ENCODE data around the gene NRXN2.
"Not testable (repeated sequence)": the region's sequence is repeated elsewhere in the genome, so short reads cannot be mapped to it uniquely, and the experiment has no call there.

The NRXN2 gene

DNA sequence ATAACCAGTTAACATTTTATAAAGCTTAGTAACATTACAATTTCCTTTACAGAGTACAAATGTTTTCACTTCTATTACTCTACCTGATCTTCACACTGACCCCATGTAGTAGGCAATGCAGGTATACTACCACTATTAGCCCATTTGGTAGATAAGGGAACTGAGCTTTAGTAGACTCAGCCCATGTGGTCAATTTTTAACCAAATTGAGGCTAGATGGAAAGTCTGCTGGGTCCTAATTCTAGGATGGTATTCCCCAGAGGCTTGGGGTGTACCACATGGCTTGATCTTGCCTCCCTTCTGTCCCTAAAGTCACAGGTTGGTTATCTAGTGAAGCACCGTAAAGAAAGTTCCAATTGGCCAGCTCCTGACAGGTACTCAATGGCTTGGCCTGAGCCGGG lies 48.2 kb downstream of the NRXN2 start:
- no peak for DNase-seq (ENCODE audit: low spot score)

DNA sequence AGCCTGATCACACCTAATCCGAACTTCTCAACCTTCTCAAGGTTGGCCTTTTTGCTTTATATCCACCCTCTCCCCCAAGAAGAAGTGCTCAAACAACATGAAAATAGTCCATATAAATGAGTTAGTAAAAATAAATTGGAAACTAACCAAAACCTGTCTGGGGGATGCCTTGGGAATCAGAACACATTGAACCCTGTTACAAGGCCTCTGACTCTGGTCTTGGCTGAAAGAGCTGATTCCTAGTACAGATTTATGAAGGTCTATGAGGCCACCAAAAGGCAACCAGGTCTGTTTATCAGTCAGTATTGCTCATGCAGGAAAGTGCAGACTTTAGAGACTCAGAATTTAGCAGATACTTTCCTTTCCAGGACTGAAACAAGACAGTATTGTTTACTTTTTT lies 49.7 kb downstream of the NRXN2 start:
- no peak for DNase-seq (ENCODE audit: low spot score)

DNA sequence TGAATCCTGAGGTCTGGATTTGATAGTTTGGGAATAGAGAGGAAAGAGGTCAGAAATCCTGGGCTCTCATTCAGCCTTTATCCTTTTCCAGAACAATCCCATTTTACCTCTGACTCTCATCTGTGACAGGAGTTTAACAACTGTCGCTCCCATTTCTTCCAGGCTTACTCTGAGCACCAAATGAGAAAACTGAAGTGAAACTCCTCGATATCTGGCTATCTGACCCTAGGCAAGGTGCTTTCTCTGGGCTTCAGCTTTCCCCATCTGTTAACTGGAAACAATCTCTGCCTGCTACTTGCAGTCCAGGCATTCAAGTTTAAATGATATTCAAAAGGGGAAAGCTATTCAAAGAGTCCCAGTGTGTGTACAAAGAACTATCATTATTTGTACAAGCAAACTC lies 50.1 kb downstream of the NRXN2 start:
- no peak for DNase-seq (ENCODE audit: low spot score)

DNA sequence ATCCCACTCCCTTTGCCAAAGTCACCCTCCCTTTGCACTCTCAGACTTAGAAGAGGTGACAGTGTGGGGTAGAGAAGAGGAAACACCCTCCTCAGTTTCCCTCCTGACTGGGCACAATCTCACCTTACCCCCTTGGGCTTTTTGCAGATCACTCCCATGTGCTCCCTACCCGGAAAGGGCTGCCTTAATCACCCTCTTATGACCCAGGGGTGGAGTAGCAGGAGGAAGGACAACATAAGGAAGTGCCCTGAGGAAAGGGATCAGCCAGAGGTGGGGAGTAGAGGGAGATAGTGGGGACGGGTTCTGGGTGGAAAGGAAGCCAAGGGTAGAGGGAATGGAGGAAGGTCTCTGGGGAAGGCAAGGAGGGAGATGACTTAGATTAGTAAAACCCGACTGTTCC lies 52.0 kb downstream of the NRXN2 start:
- DNase-seq (ENCODE audit: low spot score), result no peak

DNA sequence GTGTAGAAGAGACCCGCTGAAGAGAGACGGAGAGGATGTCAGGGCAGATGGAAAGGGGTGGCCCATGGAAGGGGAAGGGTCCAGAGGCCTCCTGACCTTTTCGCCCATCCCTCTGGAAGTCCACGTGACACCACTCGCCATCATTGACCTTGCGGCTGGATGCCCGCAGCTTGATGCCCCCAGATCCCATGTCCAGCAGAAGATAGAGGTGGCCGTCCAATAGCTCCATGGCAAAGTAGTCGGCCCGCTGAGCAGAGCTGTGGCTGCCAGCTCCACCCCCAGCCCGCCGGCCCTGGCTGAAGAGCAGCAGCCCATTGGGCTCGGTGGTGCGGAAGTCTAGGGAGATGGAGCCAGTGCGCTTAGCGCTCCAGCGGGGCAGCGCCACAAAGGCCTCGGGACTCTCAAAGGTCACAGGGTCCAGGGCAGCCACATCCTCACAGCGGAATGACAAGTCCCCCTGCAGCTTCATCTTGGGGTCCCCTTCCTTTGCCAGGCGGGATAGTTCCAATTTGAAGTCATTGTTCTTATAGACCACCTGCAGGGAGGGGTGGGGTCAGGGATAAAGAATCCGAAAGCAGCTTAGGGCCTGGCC lies 55.7 kb downstream of the NRXN2 start:
- no peak for DNase-seq (ENCODE audit: low spot score)

DNA sequence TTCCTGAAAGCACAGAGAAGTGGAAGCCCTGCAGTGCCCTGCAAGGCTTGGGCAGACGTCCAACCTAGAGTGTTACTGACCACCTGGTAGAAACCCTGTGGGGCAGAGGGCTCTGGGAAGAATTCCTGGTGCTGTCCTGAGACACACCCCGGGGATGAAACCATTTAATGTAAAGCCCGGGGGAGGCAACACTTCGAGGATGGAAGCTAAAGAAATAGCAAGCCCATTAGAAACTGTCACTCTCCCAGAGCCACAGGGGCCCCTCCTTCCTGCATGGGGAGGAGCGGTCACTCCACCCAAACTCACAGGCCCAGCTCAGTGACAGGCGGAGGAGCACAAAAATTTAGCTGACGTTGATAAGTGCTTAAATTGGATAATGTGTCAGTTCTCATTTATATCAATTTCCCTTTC lies 57.6 kb downstream of the NRXN2 start:
- DNase-seq (ENCODE audit: low spot score), result no peak

DNA sequence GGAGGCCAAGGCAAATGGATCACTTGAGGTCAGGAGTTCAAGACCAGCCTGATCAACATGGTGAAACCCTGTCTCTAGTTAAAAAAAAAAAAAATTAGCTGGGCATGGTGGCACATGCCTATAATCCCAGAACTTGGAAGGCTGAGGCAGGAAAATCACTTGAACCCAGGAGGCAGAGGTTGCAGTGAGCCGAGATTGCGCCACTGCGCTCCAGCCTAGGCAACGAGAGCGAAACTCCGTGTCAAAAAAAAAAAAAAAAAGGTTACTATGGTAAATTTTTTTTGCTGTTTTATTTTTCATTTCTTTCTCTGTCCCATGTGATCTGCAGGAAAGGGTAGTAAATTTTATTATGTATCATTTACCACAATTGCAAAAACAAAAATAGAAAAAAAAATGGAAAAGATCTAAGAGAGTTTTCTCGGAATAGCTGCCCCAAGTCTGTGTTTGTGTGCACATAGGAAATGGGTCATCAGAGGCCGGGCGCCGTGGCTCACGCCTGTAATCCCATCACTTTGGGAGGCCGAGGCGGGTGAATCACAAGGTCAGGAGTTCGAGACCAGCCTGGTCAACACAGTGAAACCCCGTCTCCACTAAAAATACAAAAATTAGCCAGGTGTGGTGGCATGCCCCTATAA lies 58.6 kb downstream of the NRXN2 start:
- DNase-seq (ENCODE audit: low spot score), result not testable (repeated sequence)

DNA sequence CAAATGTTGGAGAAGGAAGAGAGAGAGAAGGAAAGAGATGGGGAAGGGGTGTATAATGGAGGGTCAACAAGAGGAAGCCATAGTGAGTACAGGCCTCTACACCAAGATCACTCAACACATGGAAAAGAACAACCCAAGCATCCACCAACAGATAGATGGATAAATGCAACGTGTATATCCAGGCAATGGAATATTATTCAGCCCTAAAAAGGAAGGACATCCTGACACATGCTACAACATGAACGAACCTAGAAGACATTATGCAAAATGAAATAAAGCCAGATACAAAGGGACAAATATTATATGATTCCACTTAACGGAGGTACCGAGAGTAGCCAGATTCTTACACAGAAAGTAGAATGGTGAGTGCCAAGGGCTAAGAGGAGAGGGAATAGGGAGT lies 59.3 kb downstream of the NRXN2 start:
- no peak for DNase-seq (ENCODE audit: low spot score)

DNA sequence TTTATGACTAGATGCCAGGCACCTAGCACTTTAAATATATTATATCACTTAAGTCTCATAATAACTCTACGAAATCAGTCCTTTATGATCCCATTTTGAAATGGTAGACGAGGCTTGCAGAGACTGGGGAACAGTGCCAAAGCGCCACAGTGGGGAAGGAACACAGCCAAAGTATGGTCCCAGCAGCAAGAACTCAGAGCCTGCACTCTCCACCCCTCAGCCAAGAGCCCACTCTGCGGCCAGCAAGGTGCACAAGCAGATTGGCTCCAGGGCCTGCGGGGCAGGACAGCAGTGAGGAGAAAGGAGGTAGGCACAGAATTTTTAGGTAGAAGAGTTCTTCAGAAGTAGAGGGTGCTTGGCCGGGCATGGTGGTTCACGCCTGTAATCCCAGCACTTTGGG lies 61.4 kb downstream of the NRXN2 start:
- DNase-seq (ENCODE audit: low spot score), result no peak

DNA sequence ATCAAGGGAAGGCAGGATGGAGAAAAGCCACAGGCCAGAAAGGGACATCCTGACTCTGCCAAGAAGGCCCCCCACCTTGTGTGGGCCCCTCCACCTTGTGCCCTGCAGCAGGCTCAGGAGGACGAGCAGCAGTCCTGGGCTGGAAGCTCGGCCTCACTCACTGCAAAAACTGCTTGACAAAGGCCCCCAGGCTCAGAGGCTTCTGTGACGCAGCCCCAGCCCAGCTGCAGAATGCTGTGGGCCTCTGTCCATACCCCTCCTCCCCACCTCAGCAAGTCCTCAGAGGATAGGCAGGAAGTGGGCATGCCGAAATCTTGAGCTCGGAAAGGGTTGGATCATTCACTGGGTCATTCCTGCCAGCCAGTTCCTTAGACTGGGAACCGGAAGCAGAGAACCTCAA lies 61.9 kb downstream of the NRXN2 start:
- DNase-seq (ENCODE audit: low spot score), result no peak

DNA sequence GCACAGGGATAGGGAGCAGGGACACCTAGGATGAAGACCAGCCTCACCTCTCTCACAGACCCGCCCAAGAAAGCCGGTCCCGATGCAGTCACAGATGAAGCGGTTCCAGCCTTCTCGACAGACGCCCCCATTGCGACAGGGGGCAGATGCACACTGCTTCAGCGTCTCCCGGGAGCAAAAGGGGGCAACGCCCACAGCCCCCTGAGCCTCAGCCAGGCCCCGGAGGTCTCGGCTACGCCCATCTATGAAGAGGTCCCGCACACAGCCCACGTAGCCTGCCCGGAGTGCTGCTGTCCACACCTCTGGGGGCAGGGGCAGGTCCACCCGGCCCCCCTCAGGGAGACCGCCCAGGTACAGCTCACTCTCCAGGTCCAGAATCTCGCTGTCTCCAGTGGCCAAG lies 62.3 kb downstream of the NRXN2 start:
- no peak for DNase-seq (ENCODE audit: low spot score)

DNA sequence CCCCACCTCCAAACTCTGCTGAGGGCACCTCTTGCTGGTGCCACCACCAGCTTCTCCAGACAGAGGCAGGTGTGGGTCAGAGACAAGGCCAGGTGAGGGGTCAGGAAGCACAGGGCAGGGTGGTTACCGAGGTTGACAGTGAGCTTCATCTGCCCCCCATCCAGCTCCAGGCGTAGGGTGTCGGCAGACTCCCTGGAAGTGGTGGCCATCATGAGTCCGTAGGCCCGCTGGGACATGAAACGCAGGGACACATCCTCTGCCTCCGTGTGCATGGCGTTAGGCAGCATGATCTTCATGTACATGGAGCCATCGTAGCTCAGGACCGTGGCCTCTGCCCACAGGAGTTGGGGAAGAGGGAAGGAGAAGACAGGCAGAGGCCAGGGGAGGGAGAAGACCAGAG lies 62.8 kb downstream of the NRXN2 start:
- no peak for DNase-seq (ENCODE audit: low spot score)

DNA sequence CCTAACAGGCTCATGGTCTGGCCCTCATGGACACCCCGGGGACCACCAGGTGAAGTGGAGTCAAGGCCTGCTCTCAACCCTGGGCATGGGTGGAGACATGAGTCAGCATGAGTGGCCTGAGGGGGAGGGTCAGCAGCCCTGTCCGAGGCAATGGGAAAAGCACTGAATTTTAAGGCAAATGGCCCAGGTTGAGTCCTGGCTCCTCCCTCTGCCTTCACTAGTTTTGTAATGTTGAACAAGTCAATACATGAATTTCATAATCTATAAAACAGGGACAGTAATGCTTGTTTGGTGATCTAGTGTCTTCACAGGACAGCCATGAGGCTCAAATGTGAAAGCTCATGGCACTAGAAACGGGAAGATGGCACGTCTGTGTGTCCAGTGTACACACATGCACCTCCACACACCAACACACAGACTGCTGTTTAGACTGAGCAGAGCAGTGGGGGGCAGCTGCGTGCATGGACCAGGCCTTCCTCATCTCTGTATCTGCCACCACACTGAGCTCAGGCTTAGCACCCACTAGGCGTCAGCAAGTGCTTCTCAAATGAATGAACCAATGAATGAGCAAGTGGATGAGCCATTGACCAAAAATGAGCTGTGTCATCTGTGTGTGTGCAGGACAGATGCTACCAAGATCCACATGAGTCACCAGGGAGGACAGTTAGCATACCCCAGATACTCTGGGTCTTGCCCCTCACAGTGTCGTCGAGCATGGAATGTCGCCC lies 63.4 kb downstream of the NRXN2 start:
- DNase-seq (ENCODE audit: low spot score), result no peak

DNA sequence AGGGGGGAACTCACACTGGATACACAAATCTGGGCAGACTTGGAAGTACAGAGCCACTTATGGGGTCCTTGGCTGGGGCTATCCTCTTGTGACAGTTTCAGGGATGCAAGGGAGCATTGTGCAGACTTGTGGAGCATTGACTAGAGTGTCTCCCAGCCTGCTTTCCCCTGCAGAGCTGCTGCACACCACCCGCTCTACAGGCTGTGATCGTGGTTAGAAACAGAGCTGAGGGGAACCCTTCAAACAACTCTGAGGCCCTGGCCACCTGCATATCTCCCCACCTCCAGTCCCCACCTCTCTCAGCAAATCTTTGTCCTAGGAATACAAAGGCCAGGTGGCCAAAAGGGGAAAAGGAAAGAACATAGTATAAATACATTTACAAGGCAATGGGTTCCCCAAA lies 64.7 kb downstream of the NRXN2 start:
- no peak for DNase-seq (ENCODE audit: low spot score)

DNA sequence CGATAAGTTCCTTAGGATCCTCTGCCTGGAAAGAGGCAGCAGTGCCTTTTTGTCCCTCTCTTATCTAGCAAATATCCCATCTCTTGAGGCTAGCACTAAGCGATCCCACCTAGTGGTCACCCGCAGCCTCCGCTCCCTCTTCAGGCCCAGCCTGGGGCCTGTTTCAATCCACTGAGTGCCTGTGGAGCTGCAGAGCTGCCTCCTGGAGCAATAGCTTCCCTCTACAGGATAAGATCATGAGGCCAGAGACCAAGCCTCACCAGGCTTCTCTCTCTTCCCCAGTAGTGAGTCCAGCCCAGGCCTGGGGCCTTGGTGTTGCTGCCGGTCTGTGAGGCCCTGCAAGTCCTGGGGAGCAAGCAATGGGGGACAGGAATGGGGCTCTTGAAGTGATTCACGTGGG lies 66.1 kb downstream of the NRXN2 start:
- no peak for DNase-seq (ENCODE audit: low spot score)

DNA sequence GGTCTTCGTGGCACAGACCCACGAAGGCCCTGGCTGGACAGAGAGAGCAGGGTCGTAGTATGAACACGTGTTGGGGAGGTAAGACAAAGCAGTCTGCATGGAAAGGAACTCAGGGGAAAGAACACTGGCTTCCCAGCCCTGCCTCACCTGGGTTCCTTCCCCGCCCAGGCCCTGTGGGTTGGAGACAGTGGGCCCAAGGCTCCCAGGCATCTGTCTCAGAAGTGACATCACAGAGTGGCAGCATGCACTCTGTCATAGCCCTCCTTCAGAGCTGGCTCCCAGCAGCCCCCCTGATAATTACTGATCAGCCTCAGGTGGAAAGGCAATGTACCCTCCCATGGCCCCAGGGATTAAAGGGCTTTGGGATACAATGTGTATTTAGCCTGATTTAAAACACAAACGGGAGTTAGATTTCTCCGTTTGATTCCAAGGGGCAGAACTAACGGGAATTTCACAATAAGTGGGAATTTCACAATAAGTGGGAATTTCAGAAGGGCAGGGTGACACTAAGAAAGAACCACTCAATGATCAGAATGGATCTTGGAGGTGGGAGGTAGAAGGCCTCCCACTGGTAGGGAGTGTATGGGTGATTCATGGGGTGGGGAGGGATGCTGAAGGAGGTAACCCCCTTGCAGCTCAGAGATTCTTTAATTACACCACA lies 66.9 kb downstream of the NRXN2 start:
- DNase-seq (ENCODE audit: low spot score), result no peak

DNA sequence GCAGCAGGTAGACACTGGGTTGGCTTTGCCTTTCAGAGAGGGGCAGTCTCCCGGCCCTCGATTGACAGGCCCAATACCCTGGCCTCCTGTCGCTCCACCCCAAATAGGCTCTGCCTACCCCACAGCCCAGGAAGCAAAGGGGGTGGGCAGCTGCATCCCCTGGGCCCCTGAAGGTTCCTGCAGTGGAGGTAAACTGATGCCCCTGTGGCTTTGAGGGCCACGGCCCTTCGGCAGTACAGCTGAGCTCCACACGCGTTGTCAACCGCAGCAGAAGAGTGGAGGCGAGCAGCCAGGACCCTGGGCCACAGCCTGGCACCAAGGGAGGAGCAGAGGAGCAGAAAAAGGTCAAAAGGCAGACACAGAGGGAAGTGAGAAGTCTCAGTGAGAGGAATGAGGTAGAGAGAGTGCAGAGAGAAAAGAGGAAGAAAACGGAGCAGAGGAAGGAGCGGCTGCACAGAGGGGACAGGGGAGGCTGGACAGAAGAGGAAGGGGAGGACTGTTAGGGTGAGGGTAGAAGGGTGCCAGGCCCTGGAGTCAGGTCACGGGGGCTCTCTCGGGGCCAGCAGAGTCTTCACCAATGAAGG lies 67.9 kb downstream of the NRXN2 start:
- DNase-seq (ENCODE audit: low spot score), result no peak

DNA sequence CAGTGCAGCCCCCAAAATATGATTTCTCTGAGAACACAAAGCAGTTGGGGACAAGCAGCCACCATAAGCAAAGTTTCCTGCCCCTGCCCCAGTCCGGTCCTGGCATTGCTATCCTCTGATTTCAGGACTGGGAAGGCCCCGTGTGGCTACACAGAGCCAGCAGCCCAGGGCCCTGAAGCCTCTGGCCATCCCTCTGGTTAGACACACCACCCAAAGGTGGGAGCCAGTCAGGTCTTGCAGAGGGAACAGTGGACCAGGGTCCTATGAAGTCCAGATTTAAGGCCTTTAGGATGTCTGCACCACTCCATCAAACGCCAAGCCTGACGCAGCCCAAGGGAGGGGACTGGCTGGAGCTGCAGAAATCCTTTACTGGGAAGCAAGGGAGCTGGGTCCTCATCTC lies 68.6 kb downstream of the NRXN2 start:
- no peak for DNase-seq (ENCODE audit: low spot score)

DNA sequence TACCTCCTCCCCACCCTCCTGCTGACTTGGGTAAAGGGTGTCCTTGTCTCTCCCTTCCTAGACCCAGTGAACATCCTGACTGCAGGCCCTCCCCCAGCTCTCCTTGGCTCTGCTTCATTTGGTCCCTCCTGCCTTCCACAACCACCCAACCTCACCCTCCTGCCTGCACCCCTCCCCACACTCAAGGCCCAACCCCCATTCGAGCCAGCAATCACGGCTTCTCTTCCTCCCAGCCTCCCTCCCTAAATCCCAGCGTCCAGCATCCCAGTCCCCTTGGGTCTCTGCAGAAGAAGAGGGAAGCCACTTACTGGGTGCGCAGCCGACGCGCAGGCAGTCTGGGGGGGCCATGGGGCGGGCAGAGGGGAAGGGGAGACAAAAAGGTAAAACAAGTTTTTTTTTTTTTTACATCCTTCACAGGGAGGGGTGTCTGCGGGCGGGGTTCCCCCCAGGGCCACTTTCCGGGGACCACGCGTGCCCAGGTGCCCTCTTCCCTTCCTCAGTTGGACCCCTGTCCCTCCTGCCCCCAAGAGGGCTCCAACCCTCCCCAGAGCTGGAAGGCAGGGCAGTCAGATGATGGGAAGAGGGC lies 69.5 kb downstream of the NRXN2 start:
- no peak for DNase-seq (ENCODE audit: low spot score)

DNA sequence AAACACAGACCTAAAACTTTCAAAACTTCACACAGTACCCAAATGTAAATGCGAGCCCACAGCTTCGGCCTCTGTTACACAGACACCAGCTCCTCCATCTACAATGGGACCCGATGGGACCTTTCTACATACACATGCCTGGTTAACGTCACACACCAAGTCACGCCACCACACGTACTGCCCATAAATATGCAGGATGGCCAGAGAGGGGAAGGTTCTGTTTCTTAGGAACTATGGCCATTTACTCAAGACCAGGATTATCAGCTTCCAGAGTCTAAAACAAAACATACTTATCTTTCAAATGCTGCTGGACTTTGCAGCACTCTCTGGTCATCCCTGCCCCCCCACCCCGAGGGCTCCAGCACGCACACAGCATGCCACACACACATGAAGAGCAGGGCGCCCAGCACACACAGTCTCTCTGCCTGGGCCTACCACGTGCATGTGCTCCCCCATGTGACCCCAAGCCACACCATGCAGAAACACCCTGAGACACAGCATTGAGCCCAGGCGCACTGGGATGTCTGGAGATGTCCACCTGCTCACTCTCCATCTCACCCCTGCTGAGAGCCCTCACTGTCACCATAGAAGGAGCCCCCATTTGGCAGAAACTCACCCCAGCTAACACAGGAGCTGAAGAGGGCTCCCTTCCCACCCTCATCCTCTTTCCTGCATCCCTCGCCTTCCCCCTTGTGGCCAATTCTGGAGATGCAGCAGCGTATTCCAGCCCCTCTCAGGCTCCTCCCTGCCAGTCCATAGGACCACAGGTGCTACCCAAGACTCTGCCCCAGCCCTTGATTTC lies 70.2 kb downstream of the NRXN2 start:
- peak; percentile 73 for DNase-seq (ENCODE audit: low spot score)

DNA sequence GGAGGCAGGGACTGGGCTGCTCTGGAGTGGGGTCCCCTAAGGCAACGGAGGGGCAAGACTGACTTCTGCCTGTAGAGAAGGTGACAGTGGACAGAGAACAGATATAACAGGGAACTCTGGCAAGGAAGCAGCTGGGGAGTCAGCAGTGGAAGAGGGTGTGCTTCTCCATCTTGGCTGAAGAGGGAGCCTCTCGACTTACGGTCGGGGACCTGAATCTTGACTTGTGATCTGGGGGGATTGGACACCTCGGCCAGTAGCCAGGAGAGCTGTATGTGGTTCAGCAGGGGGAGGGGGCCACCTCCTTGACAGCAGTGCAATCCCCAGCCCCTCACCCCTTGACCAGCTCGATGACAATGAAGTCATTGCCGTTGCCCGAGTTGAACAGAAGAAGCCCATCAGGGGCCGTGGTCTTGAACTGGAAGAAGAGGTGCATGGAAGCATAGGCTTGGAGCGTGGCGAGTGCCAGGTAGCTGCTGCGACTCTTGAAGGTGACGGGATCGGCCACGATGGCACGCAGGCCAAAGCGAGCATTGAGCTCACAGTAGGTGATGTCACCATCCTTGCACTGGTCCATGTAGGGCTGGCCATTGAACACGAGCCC lies 72.0 kb downstream of the NRXN2 start:
- peak; percentile 6 for DNase-seq (ENCODE audit: low spot score)

Data from activated CD4-positive, alpha-beta T cell treated with anti-CD3 and anti-CD28 coated beads, Interleukin-2, Interleukin-4, amounts not matched to agents 100 ng/mL and 50 ng/mL, durations not matched to agents 16 hours and 8 hours (primary cell).